Ecto neural progenitor cell (in vitro differentiated cells): ENCODE results near the gene GLCCI1.

ENCODE experiments used
- DNase-seq: peaks from one replicate; pipeline ENCODE4 v3.0.0-alpha.2; 2018; ENCODE audit warnings: low spot score

GLCCI1 gene

DNA sequence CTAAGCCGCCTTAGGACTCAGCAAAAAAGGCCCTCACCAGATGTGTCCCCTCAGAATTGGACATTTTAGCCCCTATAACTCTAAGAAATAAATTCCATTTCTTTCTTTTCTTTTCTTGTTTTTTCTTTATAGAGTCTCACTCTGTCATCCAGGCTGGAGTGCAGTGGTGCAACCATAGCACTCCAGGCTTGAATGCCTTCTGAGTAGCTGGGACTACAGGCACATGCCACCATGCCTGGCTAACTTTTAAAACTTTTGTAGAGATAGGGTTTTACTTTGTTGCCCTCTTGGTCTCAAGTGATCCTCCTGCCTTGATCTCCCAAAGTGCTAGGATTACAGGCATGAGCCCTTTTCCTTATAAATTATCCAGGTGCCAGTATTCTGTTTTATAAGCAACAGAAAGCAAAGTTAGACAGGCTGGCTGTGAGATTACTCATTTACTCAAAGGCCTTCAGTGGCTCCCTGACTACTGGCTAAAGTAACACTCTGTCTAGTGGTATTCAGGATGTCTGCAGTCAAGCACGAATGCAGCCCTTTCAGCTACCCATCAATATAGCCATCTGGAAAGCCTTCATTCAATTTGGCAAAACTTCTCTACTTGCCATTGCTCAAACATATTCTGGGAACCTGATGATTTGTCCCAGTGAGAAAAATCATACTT, 164.7 kb downstream of the GLCCI1 start:
- DNase-seq = no peak

DNA sequence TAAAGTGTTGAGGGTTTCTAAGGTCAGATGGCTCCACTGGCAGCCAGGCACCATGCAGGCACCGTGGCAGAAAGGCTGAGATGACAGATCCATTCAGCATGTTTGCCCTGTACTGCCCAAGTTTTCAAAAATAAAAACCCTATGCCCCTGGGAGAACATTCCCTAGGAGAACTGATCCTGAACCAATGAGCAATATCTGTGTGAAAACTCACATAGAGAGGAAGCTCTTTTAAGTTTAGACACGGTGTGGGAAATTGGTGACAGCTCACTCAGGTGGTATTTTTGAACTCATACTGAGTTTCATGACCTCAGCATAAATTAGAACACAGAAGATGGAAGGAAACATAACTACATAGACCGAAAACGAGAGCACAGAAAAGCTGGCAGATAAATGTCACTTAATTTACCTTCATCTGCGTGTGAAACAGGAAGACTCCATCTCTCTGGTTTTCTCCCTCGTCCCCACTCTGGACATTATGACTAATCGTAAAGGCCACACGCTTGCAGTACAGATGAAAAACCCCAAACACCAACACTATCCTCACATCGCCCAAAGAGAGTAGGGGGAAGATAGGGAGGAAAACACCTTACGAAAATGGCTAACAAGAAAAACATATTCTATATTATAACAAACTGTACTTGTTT, 165.6 kb downstream of the GLCCI1 start:
- no peak for DNase-seq

DNA sequence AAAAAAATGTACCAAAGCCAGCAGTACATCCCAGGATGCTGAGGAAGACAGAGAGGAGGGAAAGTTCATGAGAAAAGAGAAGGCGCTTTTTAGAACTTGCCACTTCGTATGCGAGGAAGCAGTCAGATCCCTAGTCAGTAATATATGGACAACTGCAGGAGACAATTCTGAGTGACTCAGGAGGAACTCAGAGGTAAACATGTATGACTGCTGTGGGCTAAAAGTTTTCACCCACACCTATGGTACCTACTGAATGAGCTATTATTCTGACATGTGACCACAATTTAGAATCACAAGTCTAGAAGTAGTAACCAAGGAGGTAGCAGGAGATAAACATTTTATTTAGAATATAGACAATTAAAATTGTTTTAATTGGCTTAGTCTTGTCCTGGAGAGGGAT, 166.8 kb downstream of the GLCCI1 start:
- DNase-seq = no peak

DNA sequence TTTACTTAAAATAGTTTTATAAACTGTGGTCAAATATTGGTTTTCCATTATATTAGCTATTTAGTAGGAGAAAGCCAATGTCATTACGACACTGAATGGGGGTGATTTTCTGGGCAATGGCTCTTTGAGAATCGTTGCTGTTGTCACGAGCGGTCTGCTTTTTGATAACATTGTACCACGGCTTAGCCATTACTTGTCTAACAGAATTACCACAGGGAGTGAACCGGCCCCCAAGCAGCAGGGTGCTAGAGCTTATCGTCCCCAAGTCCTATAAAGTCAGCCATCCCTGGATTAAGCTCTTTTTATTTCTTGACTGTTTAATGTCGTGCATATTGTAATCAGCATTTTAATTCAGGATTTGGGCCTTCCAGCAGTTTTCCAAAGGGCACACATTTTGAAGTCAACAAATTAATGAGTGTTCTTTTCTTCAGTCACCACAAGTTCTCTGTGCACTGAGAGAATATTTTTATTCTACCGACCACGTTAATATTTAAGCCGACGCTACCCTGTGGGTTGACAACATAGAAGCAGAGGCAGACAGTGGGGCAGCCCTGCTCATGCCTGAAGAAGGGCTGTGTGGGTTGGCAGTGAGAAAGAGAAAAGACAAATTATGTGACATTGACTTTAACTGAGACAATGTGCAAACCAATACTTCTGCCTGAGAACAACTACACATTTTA, 167.6 kb downstream of the GLCCI1 start:
- DNase-seq = no peak
